ENCODE data around the gene BPIFA2. TPM values are rescaled to one million over a fixed set of nuclear protein-coding genes. Genes with fewer than 3 reads are reported as not detected.
"Not testable (repeated sequence)": the region's sequence is repeated elsewhere in the genome, so short reads cannot be mapped to it uniquely, and the experiment has no call there.

Gene BPIFA2
- total RNA-seq, 1 donor from 2014 or later: not detected

- DNase-seq: no peak
- no peak for TF ChIP-seq CTCF (IDR thresholded peaks at IDR 0.05)
- Histone ChIP-seq H3K4me1 (no peaks in the 10 kb centered on the region), H3K4me3 (no peak overlapping the region), H3K27me3 (ENCODE audit: low read depth) (no peaks in the 10 kb centered on the region), H3K27ac (no peak overlapping the region), H3K9me3 (no peaks in the 10 kb centered on the region), H3K36me3 (no peaks in the 10 kb centered on the region)
- peak in 1 of 2 donors; percentile 11 for ATAC-seq
- intact Hi-C loops (cut with DNase I): no loop called here
Measured at GRCh38 chr20:33177866-33178265, 9.9 kb downstream of the BPIFA2 start.

GRCh38 chr20:33178726-33179125, 10.8 kb downstream of the BPIFA2 start:
- intact Hi-C loops (cut with DNase I): no loop called here
- Histone ChIP-seq H3K9me3 (no peaks in the 10 kb centered on the region), H3K27me3 (ENCODE audit: low read depth) (no peaks in the 10 kb centered on the region), H3K36me3 (no peaks in the 10 kb centered on the region), H3K4me1 (no peaks in the 10 kb centered on the region), H3K27ac (no peak overlapping the region), H3K4me3 (no peak overlapping the region)
- ATAC-seq: peak; percentile 81 to 86
- no peak for TF ChIP-seq CTCF (IDR thresholded peaks at IDR 0.05)
- no peak for DNase-seq

GRCh38 chr20:33180169-33180568, 12.2 kb downstream of the BPIFA2 start:
- H3K9me3 ChIP-seq: no peaks in the 10 kb centered on the region
- H3K4me3 ChIP-seq: no peak overlapping the region
- no peak for TF ChIP-seq CTCF (IDR thresholded peaks at IDR 0.05)
- no peaks in the 10 kb centered on the region for H3K36me3 ChIP-seq
- H3K27me3 ChIP-seq (ENCODE audit: low read depth): no peaks in the 10 kb centered on the region
- ATAC-seq (no peak), DNase-seq (no peak)
- no peak overlapping the region for H3K27ac ChIP-seq
- intact Hi-C loops (cut with DNase I): no loop called here
- H3K4me1 ChIP-seq: no peaks in the 10 kb centered on the region

- Histone ChIP-seq H3K4me3 (no peak overlapping the region), H3K36me3 (no peaks in the 10 kb centered on the region), H3K27ac (no peak overlapping the region), H3K4me1 (no peaks in the 10 kb centered on the region), H3K27me3 (ENCODE audit: low read depth) (no peaks in the 10 kb centered on the region), H3K9me3 (no peaks in the 10 kb centered on the region)
- peak in 1 of 2 donors; percentile 6 for ATAC-seq
- intact Hi-C loops (cut with DNase I): no loop called here
- TF ChIP-seq CTCF (IDR thresholded peaks at IDR 0.05): no peak
- no peak for DNase-seq
Measured at GRCh38 chr20:33181482-33182093, 13.6 kb downstream of the BPIFA2 start.

- no peak for ATAC-seq
- no peak for DNase-seq
- Histone ChIP-seq H3K36me3 (no peaks in the 10 kb centered on the region), H3K27ac (no peak overlapping the region), H3K27me3 (ENCODE audit: low read depth) (no peaks in the 10 kb centered on the region), H3K9me3 (no peaks in the 10 kb centered on the region), H3K4me3 (no peak overlapping the region), H3K4me1 (no peaks in the 10 kb centered on the region)
- TF ChIP-seq CTCF (IDR thresholded peaks at IDR 0.05): no peak
- intact Hi-C loops (cut with DNase I): no loop called here
Measured at GRCh38 chr20:33183312-33183711, 15.4 kb downstream of the BPIFA2 start.

- H3K4me1 ChIP-seq; intact Hi-C loops (cut with DNase I); H3K27me3 ChIP-seq (ENCODE audit: low read depth); H3K9me3 ChIP-seq; H3K4me3 ChIP-seq; DNase-seq; ATAC-seq; H3K36me3 ChIP-seq; H3K27ac ChIP-seq: not testable (repeated sequence)
Measured at GRCh38 chr20:33185031-33185590, 17.2 kb downstream of the BPIFA2 start.

All from lower lobe of right lung (tissue), 2 donors.